ENCODE results near the gene DEDD.

DNA sequence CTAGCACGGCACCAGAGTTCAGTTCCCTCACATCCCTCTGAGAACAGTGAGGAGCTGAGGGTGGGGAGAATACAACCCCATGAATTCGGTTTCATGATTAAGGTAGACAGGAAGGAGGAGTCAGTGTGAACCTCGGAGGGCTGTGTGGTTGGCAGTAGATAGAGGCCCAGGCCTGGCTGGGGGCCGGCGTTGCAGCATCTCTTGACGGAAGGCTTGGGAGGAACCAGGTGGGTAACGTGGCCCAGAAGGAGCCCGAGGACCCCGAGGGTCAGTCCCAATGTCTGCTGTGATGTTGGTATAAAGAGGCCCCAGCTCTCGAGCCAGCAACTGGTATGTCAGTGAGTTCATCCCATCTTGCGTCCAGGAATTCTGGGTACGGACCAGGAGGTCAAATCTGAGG, 39.2 kb upstream of the DEDD start:
- TF ChIP-seq, protein P1, sequence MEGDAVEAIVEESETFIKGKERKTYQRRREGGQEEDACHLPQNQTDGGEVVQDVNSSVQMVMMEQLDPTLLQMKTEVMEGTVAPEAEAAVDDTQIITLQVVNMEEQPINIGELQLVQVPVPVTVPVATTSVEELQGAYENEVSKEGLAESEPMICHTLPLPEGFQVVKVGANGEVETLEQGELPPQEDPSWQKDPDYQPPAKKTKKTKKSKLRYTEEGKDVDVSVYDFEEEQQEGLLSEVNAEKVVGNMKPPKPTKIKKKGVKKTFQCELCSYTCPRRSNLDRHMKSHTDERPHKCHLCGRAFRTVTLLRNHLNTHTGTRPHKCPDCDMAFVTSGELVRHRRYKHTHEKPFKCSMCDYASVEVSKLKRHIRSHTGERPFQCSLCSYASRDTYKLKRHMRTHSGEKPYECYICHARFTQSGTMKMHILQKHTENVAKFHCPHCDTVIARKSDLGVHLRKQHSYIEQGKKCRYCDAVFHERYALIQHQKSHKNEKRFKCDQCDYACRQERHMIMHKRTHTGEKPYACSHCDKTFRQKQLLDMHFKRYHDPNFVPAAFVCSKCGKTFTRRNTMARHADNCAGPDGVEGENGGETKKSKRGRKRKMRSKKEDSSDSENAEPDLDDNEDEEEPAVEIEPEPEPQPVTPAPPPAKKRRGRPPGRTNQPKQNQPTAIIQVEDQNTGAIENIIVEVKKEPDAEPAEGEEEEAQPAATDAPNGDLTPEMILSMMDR (conservative IDR thresholded peaks at IDR 0.05 in 1 of 2, IDR thresholded peaks at IDR 0.05 in 1 of 2; ENCODE audit: low read depth in 1 of 2, low read length in 2 of 2), result no peak
- no peak for TF ChIP-seq EZH2 (IDR thresholded peaks at IDR 0.05; ENCODE audit: low read length, missing control alignments)
